Activated T-cell treated with anti-CD3 and anti-CD28 coated beads, Interleukin-2, amount 50 U/mL, for 4 hours (primary cell): ENCODE measurements around the gene RGS10. TPM values are rescaled to one million over a fixed set of nuclear protein-coding genes. Genes with fewer than 3 reads are reported as not detected.

ENCODE experiments used
- ATAC-seq, 2 donors: fragments of 200-7000 bp; cut with Tn5 transposase; one replicate each; pipeline ENCODE4 v1.10.0; 2021
- DNase-seq: peaks from one replicate; pipeline ENCODE4 v3.0.0-alpha.2; 2020
- H3K27me3 Mint-ChIP-seq: one replicate; pipeline ENCODE4 v1.8.0; 2021; ENCODE audit warnings: low read depth, mixed read lengths
- H3K36me3 Mint-ChIP-seq: one replicate; pipeline ENCODE4 v1.8.0; 2022; ENCODE audit warnings: mixed read lengths; ENCODE audit not compliant: insufficient read depth
- H3K4me1 Mint-ChIP-seq: one replicate; pipeline ENCODE4 v1.8.0; 2021; ENCODE audit warnings: low read depth, mixed read lengths
- H3K4me3 Mint-ChIP-seq: one replicate; pipeline ENCODE4 v1.8.0; 2021; ENCODE audit warnings: mild to moderate bottlenecking, moderate library complexity, mixed read lengths
- H3K9me3 Mint-ChIP-seq: one replicate; pipeline ENCODE4 v1.8.0; 2021; ENCODE audit warnings: mixed read lengths
- total RNA-seq, 3 donors: library from RNA; stranded (reverse); gene quantifications; one replicate each; pipeline ENCODE4 v1.2.1, GENCODE V29; 2021

Gene RGS10
- total RNA-seq, 3 donors from 2014 or later = 116 to 163 (median 137) TPM

GRCh38 chr10:119543814-119544642 lies 1.5 kb upstream of the RGS10 start:
- ATAC-seq = no peak
- no peaks in the 10 kb centered on the region for H3K9me3 Mint-ChIP-seq
- peak overlapping the region; percentile 85 for H3K4me3 Mint-ChIP-seq
- no peaks in the 10 kb centered on the region for H3K36me3 Mint-ChIP-seq
- no peak for DNase-seq
- peaks cover 4% of the 10 kb centered on the region for H3K27me3 Mint-ChIP-seq
- H3K4me1 Mint-ChIP-seq = peaks cover 28% of the 10 kb centered on the region

- DNase-seq = peak; percentile 63
- H3K4me1 Mint-ChIP-seq = peaks cover 36% of the 10 kb centered on the region
- peaks cover 2% of the 10 kb centered on the region for H3K36me3 Mint-ChIP-seq
- peak overlapping the region; percentile 85 for H3K4me3 Mint-ChIP-seq
- peak; percentile 42 to 46 for ATAC-seq
- no peaks in the 10 kb centered on the region for H3K27me3 Mint-ChIP-seq
- H3K9me3 Mint-ChIP-seq = no peaks in the 10 kb centered on the region
Measured at GRCh38 chr10:119542988-119543813, 682 bp upstream of the RGS10 start.

GRCh38 chr10:119541459-119542356 lies 811 bp downstream of the RGS10 start:
- peak overlapping the region; percentile 81 for H3K4me3 Mint-ChIP-seq
- peak; percentile 7 to 11 for ATAC-seq
- H3K36me3 Mint-ChIP-seq = peaks cover 4% of the 10 kb centered on the region
- H3K27me3 Mint-ChIP-seq = no peaks in the 10 kb centered on the region
- H3K4me1 Mint-ChIP-seq = peaks cover 49% of the 10 kb centered on the region
- peak; percentile 75 for DNase-seq
- no peaks in the 10 kb centered on the region for H3K9me3 Mint-ChIP-seq

GRCh38 chr10:119541046-119541445 lies 1.5 kb downstream of the RGS10 start:
- Mint-ChIP-seq H3K27me3 (no peaks in the 10 kb centered on the region), H3K4me3 (peak overlapping the region; percentile 81), H3K9me3 (no peaks in the 10 kb centered on the region), H3K4me1 (peaks cover 56% of the 10 kb centered on the region), H3K36me3 (peaks cover 4% of the 10 kb centered on the region)
- DNase-seq = no peak
- peak; percentile 3 to 8 for ATAC-seq

- Mint-ChIP-seq H3K9me3 (no peaks in the 10 kb centered on the region), H3K4me3 (peak overlapping the region; percentile 81), H3K36me3 (peaks cover 7% of the 10 kb centered on the region), H3K27me3 (no peaks in the 10 kb centered on the region), H3K4me1 (peaks cover 66% of the 10 kb centered on the region)
- ATAC-seq = no peak
- no peak for DNase-seq
Measured at GRCh38 chr10:119540038-119540437, 2.5 kb downstream of the RGS10 start.

- no peak for ATAC-seq
- Mint-ChIP-seq H3K27me3 (no peaks in the 10 kb centered on the region), H3K36me3 (peaks cover 7% of the 10 kb centered on the region), H3K4me3 (peak overlapping the region; percentile 81), H3K4me1 (peaks cover 69% of the 10 kb centered on the region), H3K9me3 (no peaks in the 10 kb centered on the region)
- no peak for DNase-seq
Measured at GRCh38 chr10:119539359-119539825, 3.1 kb downstream of the RGS10 start.

GRCh38 chr10:119538632-119539358 lies 3.7 kb downstream of the RGS10 start:
- peaks cover 68% of the 10 kb centered on the region for H3K4me1 Mint-ChIP-seq
- no peaks in the 10 kb centered on the region for H3K9me3 Mint-ChIP-seq
- H3K27me3 Mint-ChIP-seq = no peaks in the 10 kb centered on the region
- ATAC-seq = peak in 1 of 2 donors; percentile 1
- peak; percentile 31 for DNase-seq
- peak overlapping the region; percentile 81 for H3K4me3 Mint-ChIP-seq
- peaks cover 7% of the 10 kb centered on the region for H3K36me3 Mint-ChIP-seq

- peak overlapping the region; percentile 81 for H3K4me3 Mint-ChIP-seq
- ATAC-seq = no peak
- no peak for DNase-seq
- H3K9me3 Mint-ChIP-seq = no peaks in the 10 kb centered on the region
- no peaks in the 10 kb centered on the region for H3K27me3 Mint-ChIP-seq
- H3K4me1 Mint-ChIP-seq = peaks cover 71% of the 10 kb centered on the region
- H3K36me3 Mint-ChIP-seq = peaks cover 7% of the 10 kb centered on the region
Measured at GRCh38 chr10:119537953-119538630, 4.4 kb downstream of the RGS10 start.

GRCh38 chr10:119536508-119537025 lies 6.0 kb downstream of the RGS10 start:
- H3K36me3 Mint-ChIP-seq = peaks cover 9% of the 10 kb centered on the region

GRCh38 chr10:119535837-119536507 lies 6.5 kb downstream of the RGS10 start:
- no peak for DNase-seq
- ATAC-seq = peak; percentile 57 to 58
- peaks cover 12% of the 10 kb centered on the region for H3K36me3 Mint-ChIP-seq
- H3K27me3 Mint-ChIP-seq = no peaks in the 10 kb centered on the region
- peak overlapping the region; percentile 25 for H3K4me3 Mint-ChIP-seq
- no peaks in the 10 kb centered on the region for H3K9me3 Mint-ChIP-seq
- peaks cover 84% of the 10 kb centered on the region for H3K4me1 Mint-ChIP-seq

More at GRCh38 chr10:119536508-119537025, 6.0 kb downstream of the RGS10 start:
- ATAC-seq (no peak), DNase-seq (no peak)
- Mint-ChIP-seq H3K4me3 (peak overlapping the region; percentile 81), H3K27me3 (no peaks in the 10 kb centered on the region), H3K9me3 (no peaks in the 10 kb centered on the region), H3K4me1 (peaks cover 82% of the 10 kb centered on the region)

GRCh38 chr10:119535305-119535704 lies 7.2 kb downstream of the RGS10 start:
- ATAC-seq = no peak
- no peaks in the 10 kb centered on the region for H3K9me3 Mint-ChIP-seq
- H3K27me3 Mint-ChIP-seq = no peaks in the 10 kb centered on the region
- H3K4me1 Mint-ChIP-seq = peaks cover 83% of the 10 kb centered on the region
- peaks cover 12% of the 10 kb centered on the region for H3K36me3 Mint-ChIP-seq
- H3K4me3 Mint-ChIP-seq = peak overlapping the region; percentile 25
- no peak for DNase-seq

GRCh38 chr10:119533473-119533872 lies 9.0 kb downstream of the RGS10 start:
- Mint-ChIP-seq H3K36me3 (peaks cover 13% of the 10 kb centered on the region), H3K4me1 (peaks cover 74% of the 10 kb centered on the region), H3K4me3 (no peak overlapping the region), H3K27me3 (no peaks in the 10 kb centered on the region), H3K9me3 (no peaks in the 10 kb centered on the region)
- no peak for ATAC-seq
- no peak for DNase-seq
